ENCODE results near the gene EHD4.
A peak's percentile ranks its signal among the peaks of the same experiment; 100 is the strongest.

Gene EHD4

GRCh38 chr15:41881550-41881919, 90.8 kb downstream of the EHD4 start:
- no peak for DNase-seq
- Mint-ChIP-seq H3K4me1 (ENCODE audit: low read depth) (peaks cover 10% of the 10 kb centered on the region), H3K27ac (no peak overlapping the region), H3K4me3 (no peak overlapping the region), H3K36me3 (ENCODE audit: low read depth) (no peaks in the 10 kb centered on the region), H3K9me3 (no peaks in the 10 kb centered on the region), H3K27me3 (peaks cover 16% of the 10 kb centered on the region)

GRCh38 chr15:41881086-41881485, 91.3 kb downstream of the EHD4 start:
- no peak overlapping the region for H3K4me3 Mint-ChIP-seq
- H3K27ac Mint-ChIP-seq = peak overlapping the region; percentile 31
- DNase-seq = no peak
- H3K4me1 Mint-ChIP-seq (ENCODE audit: low read depth) = peaks cover 10% of the 10 kb centered on the region
- peaks cover 16% of the 10 kb centered on the region for H3K27me3 Mint-ChIP-seq
- no peaks in the 10 kb centered on the region for H3K36me3 Mint-ChIP-seq (ENCODE audit: low read depth)
- H3K9me3 Mint-ChIP-seq = no peaks in the 10 kb centered on the region

- Mint-ChIP-seq H3K27ac (no peak overlapping the region), H3K27me3 (peaks cover 16% of the 10 kb centered on the region), H3K4me1 (ENCODE audit: low read depth) (peaks cover 8% of the 10 kb centered on the region), H3K36me3 (ENCODE audit: low read depth) (no peaks in the 10 kb centered on the region), H3K4me3 (no peak overlapping the region), H3K9me3 (no peaks in the 10 kb centered on the region)
- no peak for DNase-seq
Measured at GRCh38 chr15:41880156-41880877, 92.0 kb downstream of the EHD4 start.

- Mint-ChIP-seq H3K4me1 (ENCODE audit: low read depth) (peaks cover 8% of the 10 kb centered on the region), H3K27me3 (peaks cover 16% of the 10 kb centered on the region), H3K4me3 (no peak overlapping the region), H3K36me3 (ENCODE audit: low read depth) (no peaks in the 10 kb centered on the region), H3K27ac (no peak overlapping the region), H3K9me3 (no peaks in the 10 kb centered on the region)
- no peak for DNase-seq
Measured at GRCh38 chr15:41879321-41879845, 93.0 kb downstream of the EHD4 start.

GRCh38 chr15:41878355-41878699, 94.0 kb downstream of the EHD4 start:
- no peak for DNase-seq
- no peak overlapping the region for H3K4me3 Mint-ChIP-seq
- peaks cover 8% of the 10 kb centered on the region for H3K4me1 Mint-ChIP-seq (ENCODE audit: low read depth)
- no peaks in the 10 kb centered on the region for H3K36me3 Mint-ChIP-seq (ENCODE audit: low read depth)
- H3K27me3 Mint-ChIP-seq = peaks cover 16% of the 10 kb centered on the region
- H3K9me3 Mint-ChIP-seq = no peaks in the 10 kb centered on the region
- H3K27ac Mint-ChIP-seq = no peak overlapping the region

- Mint-ChIP-seq H3K36me3 (ENCODE audit: low read depth) (no peaks in the 10 kb centered on the region), H3K4me3 (no peak overlapping the region), H3K27ac (no peak overlapping the region), H3K9me3 (no peaks in the 10 kb centered on the region), H3K27me3 (peaks cover 15% of the 10 kb centered on the region), H3K4me1 (ENCODE audit: low read depth) (peaks cover 8% of the 10 kb centered on the region)
- DNase-seq = no peak
Measured at GRCh38 chr15:41877631-41878354, 94.6 kb downstream of the EHD4 start.

- Mint-ChIP-seq H3K4me3 (no peak overlapping the region), H3K9me3 (no peaks in the 10 kb centered on the region), H3K27me3 (peaks cover 11% of the 10 kb centered on the region), H3K36me3 (ENCODE audit: low read depth) (no peaks in the 10 kb centered on the region), H3K4me1 (ENCODE audit: low read depth) (peaks cover 14% of the 10 kb centered on the region), H3K27ac (no peak overlapping the region)
- DNase-seq = no peak
Measured at GRCh38 chr15:41876689-41877088, 95.7 kb downstream of the EHD4 start.

GRCh38 chr15:41876007-41876406, 96.3 kb downstream of the EHD4 start:
- H3K27ac Mint-ChIP-seq = no peak overlapping the region
- no peaks in the 10 kb centered on the region for H3K36me3 Mint-ChIP-seq (ENCODE audit: low read depth)
- no peak for DNase-seq
- no peak overlapping the region for H3K4me3 Mint-ChIP-seq
- H3K27me3 Mint-ChIP-seq = peaks cover 4% of the 10 kb centered on the region
- H3K4me1 Mint-ChIP-seq (ENCODE audit: low read depth) = peaks cover 13% of the 10 kb centered on the region
- H3K9me3 Mint-ChIP-seq = no peaks in the 10 kb centered on the region

GRCh38 chr15:41874736-41875135, 97.6 kb downstream of the EHD4 start:
- H3K4me3 Mint-ChIP-seq = no peak overlapping the region
- no peaks in the 10 kb centered on the region for H3K36me3 Mint-ChIP-seq (ENCODE audit: low read depth)
- H3K4me1 Mint-ChIP-seq (ENCODE audit: low read depth) = peaks cover 22% of the 10 kb centered on the region
- no peak overlapping the region for H3K27ac Mint-ChIP-seq
- no peaks in the 10 kb centered on the region for H3K9me3 Mint-ChIP-seq
- no peak for DNase-seq
- H3K27me3 Mint-ChIP-seq = no peaks in the 10 kb centered on the region

- Mint-ChIP-seq H3K36me3 (ENCODE audit: low read depth) (no peaks in the 10 kb centered on the region), H3K4me3 (no peak overlapping the region), H3K27ac (no peak overlapping the region), H3K4me1 (ENCODE audit: low read depth) (peaks cover 25% of the 10 kb centered on the region), H3K9me3 (no peaks in the 10 kb centered on the region), H3K27me3 (no peaks in the 10 kb centered on the region)
- no peak for DNase-seq
Measured at GRCh38 chr15:41873711-41874110, 98.6 kb downstream of the EHD4 start.

GRCh38 chr15:41872166-41872747, 100.1 kb downstream of the EHD4 start:
- Mint-ChIP-seq H3K27me3 (no peaks in the 10 kb centered on the region), H3K4me3 (no peak overlapping the region), H3K27ac (no peak overlapping the region), H3K9me3 (no peaks in the 10 kb centered on the region), H3K36me3 (ENCODE audit: low read depth) (no peaks in the 10 kb centered on the region), H3K4me1 (ENCODE audit: low read depth) (peaks cover 25% of the 10 kb centered on the region)
- no peak for DNase-seq

GRCh38 chr15:41871175-41871905, 101.0 kb downstream of the EHD4 start:
- Mint-ChIP-seq H3K36me3 (ENCODE audit: low read depth) (no peaks in the 10 kb centered on the region), H3K9me3 (no peaks in the 10 kb centered on the region), H3K27ac (peak overlapping the region; percentile 74), H3K27me3 (no peaks in the 10 kb centered on the region), H3K4me1 (ENCODE audit: low read depth) (peaks cover 25% of the 10 kb centered on the region), H3K4me3 (no peak overlapping the region)
- no peak for DNase-seq

GRCh38 chr15:41870689-41871081, 101.7 kb downstream of the EHD4 start:
- peak overlapping the region; percentile 74 for H3K27ac Mint-ChIP-seq
- DNase-seq = peak; percentile 71
- no peaks in the 10 kb centered on the region for H3K9me3 Mint-ChIP-seq
- H3K4me1 Mint-ChIP-seq (ENCODE audit: low read depth) = peaks cover 25% of the 10 kb centered on the region
- H3K36me3 Mint-ChIP-seq (ENCODE audit: low read depth) = no peaks in the 10 kb centered on the region
- no peak overlapping the region for H3K4me3 Mint-ChIP-seq
- H3K27me3 Mint-ChIP-seq = no peaks in the 10 kb centered on the region

- Mint-ChIP-seq H3K4me1 (ENCODE audit: low read depth) (peaks cover 25% of the 10 kb centered on the region), H3K27me3 (no peaks in the 10 kb centered on the region), H3K27ac (peak overlapping the region; percentile 74), H3K9me3 (no peaks in the 10 kb centered on the region), H3K36me3 (ENCODE audit: low read depth) (no peaks in the 10 kb centered on the region), H3K4me3 (no peak overlapping the region)
- DNase-seq = no peak
Measured at GRCh38 chr15:41869770-41870688, 102.3 kb downstream of the EHD4 start.

All from activated T-cell treated with anti-CD3 and anti-CD28 coated beads, Interleukin-2, amount 50 U/mL, for 24 hours (primary cell).